MM.1S (cell line): ENCODE results near the gene AK8.

Experiments
- DNase-seq: peaks from one replicate; pipeline ENCODE4 v3.0.0-alpha.2; 2015
- H2AFZ ChIP-seq: fragments of 300-600 bp; sonication (generic); 2 replicates; pipeline ENCODE4 v1.6.0; 2016; ENCODE audit warnings: antibody characterized with exemption, low read length
- H3F3A ChIP-seq: fragments of 300-600 bp; sonication (generic); 2 replicates; pipeline ENCODE4 v1.6.1; 2016; ENCODE audit warnings: mild to moderate bottlenecking, antibody characterized with exemption, low read length, moderate library complexity, mixed read lengths; ENCODE audit not compliant: insufficient read depth
- H3K27ac ChIP-seq: fragments of 300-600 bp; sonication (generic); 2 replicates; pipeline ENCODE4 v1.5.1; 2016; ENCODE audit warnings: mild to moderate bottlenecking, low read length
- H3K27me3 ChIP-seq: fragments of 300-600 bp; sonication (generic); replicated peaks from 2 replicates; pipeline ENCODE4 v1.6.0; 2016; ENCODE audit warnings: low read length; ENCODE audit not compliant: insufficient read depth
- H3K36me3 ChIP-seq: fragments of 300-600 bp; sonication (generic); replicated peaks from 2 replicates; pipeline ENCODE4 v1.6.1; 2016; ENCODE audit warnings: mild to moderate bottlenecking, low read length, mixed read lengths; ENCODE audit not compliant: insufficient read depth
- H3K4me1 ChIP-seq: fragments of 300-600 bp; sonication (generic); 2 replicates; pipeline ENCODE4 v1.6.1; 2016; ENCODE audit warnings: low read length, mixed read lengths
- H3K4me2 ChIP-seq: fragments of 300-600 bp; sonication (generic); 2 replicates; pipeline ENCODE4 v1.6.0; 2016; ENCODE audit warnings: low read depth, low read length
- H3K4me3 ChIP-seq: fragments of 300-600 bp; sonication (generic); 2 replicates; pipeline ENCODE4 v1.5.1; 2016; ENCODE audit warnings: low read length, mixed read lengths
- H3K79me2 ChIP-seq: fragments of 300-600 bp; sonication (generic); 2 replicates; pipeline ENCODE4 v1.6.1; 2016; ENCODE audit warnings: mixed run types, low read length, mixed read lengths
- H3K9ac ChIP-seq: fragments of 300-600 bp; sonication (generic); 2 replicates; pipeline ENCODE4 v1.6.1; 2016; ENCODE audit warnings: low read length, mixed read lengths
- H3K9me2 ChIP-seq: fragments of 300-600 bp; sonication (generic); replicated peaks from 2 replicates; pipeline ENCODE4 v1.6.1; 2016; ENCODE audit warnings: mild to moderate bottlenecking, low read length, mixed read lengths; ENCODE audit not compliant: insufficient read depth
- H3K9me3 ChIP-seq: fragments of 300-600 bp; sonication (generic); replicated peaks from 2 replicates; pipeline ENCODE4 v1.6.1; 2016; ENCODE audit warnings: mild to moderate bottlenecking, low read length, mixed read lengths; ENCODE audit not compliant: insufficient read depth
- H4K20me1 ChIP-seq: fragments of 300-600 bp; sonication (generic); 2 replicates; pipeline ENCODE4 v1.6.1; 2016; ENCODE audit warnings: mild to moderate bottlenecking, low read length, moderate library complexity, mixed read lengths; ENCODE audit not compliant: insufficient read depth
- EZH2 ChIP-seq: fragments of 300-600 bp; sonication (generic); optimal IDR thresholded peaks from 2 replicates; pipeline ENCODE3; 2017; ENCODE audit warnings: low read depth, mild to moderate bottlenecking, antibody characterized with exemption, low read length, mixed read lengths
- EZH2phosphoT487 ChIP-seq: fragments of 300-600 bp; sonication (generic); IDR thresholded peaks from 2 replicates; pipeline ENCODE4 v1.6.1; 2018; ENCODE audit warnings: antibody characterized with exemption, low read length
- TF ChIP-seq, protein P1 (sequence below): fragments of 300-600 bp; sonication (generic); IDR thresholded peaks from 2 replicates; pipeline ENCODE4 v1.5.1; 2016; ENCODE audit warnings: antibody characterized with exemption, low read length, mixed read lengths

AK8 gene

DNA sequence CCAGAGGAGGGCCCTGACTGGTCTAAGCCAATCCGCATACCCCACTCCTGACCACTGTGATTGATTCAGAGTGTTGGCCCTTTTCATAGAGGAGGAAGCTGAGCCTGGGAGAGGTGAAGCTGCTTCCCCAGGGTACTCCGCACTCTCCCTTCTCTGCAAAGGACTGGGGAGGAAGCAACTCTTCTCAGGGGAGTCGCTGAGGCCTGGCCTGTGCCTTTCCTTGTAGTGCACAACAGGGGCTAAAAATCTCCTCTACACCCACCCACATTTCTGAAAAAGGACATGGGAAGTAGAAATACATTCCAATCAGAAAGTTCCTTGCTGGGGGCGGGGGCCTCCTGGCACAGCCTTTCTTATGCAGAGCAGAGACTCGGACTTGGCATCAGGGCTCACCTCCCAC is 22.2 kb downstream of the AK8 start:
- no peak overlapping the region for H3K4me2 ChIP-seq
- no peaks in the 10 kb centered on the region for H4K20me1 ChIP-seq
- no peak for TF ChIP-seq EZH2phosphoT487
- TF ChIP-seq EZH2, result no peak
- TF ChIP-seq, protein P1, sequence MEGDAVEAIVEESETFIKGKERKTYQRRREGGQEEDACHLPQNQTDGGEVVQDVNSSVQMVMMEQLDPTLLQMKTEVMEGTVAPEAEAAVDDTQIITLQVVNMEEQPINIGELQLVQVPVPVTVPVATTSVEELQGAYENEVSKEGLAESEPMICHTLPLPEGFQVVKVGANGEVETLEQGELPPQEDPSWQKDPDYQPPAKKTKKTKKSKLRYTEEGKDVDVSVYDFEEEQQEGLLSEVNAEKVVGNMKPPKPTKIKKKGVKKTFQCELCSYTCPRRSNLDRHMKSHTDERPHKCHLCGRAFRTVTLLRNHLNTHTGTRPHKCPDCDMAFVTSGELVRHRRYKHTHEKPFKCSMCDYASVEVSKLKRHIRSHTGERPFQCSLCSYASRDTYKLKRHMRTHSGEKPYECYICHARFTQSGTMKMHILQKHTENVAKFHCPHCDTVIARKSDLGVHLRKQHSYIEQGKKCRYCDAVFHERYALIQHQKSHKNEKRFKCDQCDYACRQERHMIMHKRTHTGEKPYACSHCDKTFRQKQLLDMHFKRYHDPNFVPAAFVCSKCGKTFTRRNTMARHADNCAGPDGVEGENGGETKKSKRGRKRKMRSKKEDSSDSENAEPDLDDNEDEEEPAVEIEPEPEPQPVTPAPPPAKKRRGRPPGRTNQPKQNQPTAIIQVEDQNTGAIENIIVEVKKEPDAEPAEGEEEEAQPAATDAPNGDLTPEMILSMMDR, result no peak
- H3K9me3 ChIP-seq, result no peaks in the 10 kb centered on the region
- H3K79me2 ChIP-seq, result no peaks in the 10 kb centered on the region
- H3F3A ChIP-seq, result peaks cover 3% of the 10 kb centered on the region; the same call in 1 of the 2 replicates
- H3K36me3 ChIP-seq, result no peaks in the 10 kb centered on the region
- H3K9ac ChIP-seq, result no peak overlapping the region
- H3K4me1 ChIP-seq, result peaks cover 9% of the 10 kb centered on the region
- no peak for DNase-seq
- H3K27ac ChIP-seq, result no peak overlapping the region
- H3K4me3 ChIP-seq, result no peak overlapping the region
- H3K9me2 ChIP-seq, result no peaks in the 10 kb centered on the region
- peaks cover 55% of the 10 kb centered on the region for H3K27me3 ChIP-seq
- H2AFZ ChIP-seq, result no peak overlapping the region

DNA sequence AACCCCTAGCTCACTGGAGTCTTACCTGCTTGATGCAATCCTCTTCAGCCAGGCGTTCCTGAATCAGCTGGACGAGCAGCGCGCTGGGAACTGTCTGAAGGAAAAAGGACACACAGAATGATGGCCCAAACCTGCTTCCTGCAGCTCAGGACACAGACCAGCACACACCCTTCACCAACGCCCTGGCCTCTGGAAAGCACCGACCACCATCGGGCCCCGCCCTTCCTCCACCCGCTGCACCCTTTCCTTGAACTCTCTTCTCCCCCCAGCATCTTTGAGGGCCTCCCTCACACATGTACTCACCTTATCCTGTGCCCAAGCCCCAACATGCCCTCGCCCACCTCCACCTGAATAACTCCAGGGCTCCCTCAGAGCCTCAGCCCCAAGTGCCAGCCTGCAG is 23.3 kb downstream of the AK8 start:
- no peak overlapping the region for H3K4me3 ChIP-seq

DNA sequence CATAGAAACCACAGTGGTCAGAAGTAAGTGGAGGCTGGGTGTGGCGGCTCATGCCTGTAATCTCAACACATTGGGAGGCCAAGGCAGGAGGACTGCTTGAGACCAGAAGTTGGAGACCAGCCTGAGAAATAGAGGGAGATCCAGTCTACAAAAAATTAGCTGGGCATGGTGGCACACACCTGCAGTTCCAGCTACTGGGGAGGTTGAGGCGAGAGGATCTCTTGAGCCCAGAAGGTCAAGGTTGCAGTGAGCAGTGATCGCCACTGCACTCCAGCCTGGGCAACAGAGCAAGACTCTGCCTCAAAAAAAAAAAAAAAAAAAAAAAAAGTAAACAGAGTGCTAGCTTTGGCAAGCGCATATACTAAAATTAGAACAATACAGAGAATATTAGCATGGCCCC is 24.6 kb downstream of the AK8 start:
- H3K36me3 ChIP-seq, result no peaks in the 10 kb centered on the region
- TF ChIP-seq EZH2phosphoT487 (no peak), EZH2 (no peak)
- TF ChIP-seq, protein P1, result no peak
- H2AFZ ChIP-seq, result no peak overlapping the region
- H3K9ac ChIP-seq, result no peak overlapping the region
- no peaks in the 10 kb centered on the region for H3K79me2 ChIP-seq
- H3F3A ChIP-seq, result peaks cover 7% of the 10 kb centered on the region
- peaks cover 14% of the 10 kb centered on the region for H3K4me1 ChIP-seq
- no peaks in the 10 kb centered on the region for H3K9me2 ChIP-seq
- DNase-seq, result no peak
- H3K4me3 ChIP-seq, result no peak overlapping the region
- H3K27ac ChIP-seq, result no peak overlapping the region
- H3K9me3 ChIP-seq, result no peaks in the 10 kb centered on the region
- no peak overlapping the region for H3K4me2 ChIP-seq
- peaks cover 39% of the 10 kb centered on the region for H3K27me3 ChIP-seq
- H4K20me1 ChIP-seq, result no peaks in the 10 kb centered on the region

More for the DNA sequence above, 23.3 kb downstream of the AK8 start:
- H4K20me1 ChIP-seq, result no peaks in the 10 kb centered on the region
- peaks cover 7% of the 10 kb centered on the region for H3F3A ChIP-seq
- no peaks in the 10 kb centered on the region for H3K79me2 ChIP-seq
- TF ChIP-seq, protein P1, result no peak
- TF ChIP-seq EZH2phosphoT487, result no peak
- no peak for TF ChIP-seq EZH2
- H2AFZ ChIP-seq, result no peak overlapping the region
- no peaks in the 10 kb centered on the region for H3K9me3 ChIP-seq
- DNase-seq, result no peak
- no peak overlapping the region for H3K4me2 ChIP-seq
- H3K27ac ChIP-seq, result no peak overlapping the region
- H3K4me1 ChIP-seq, result peaks cover 10% of the 10 kb centered on the region
- no peak overlapping the region for H3K9ac ChIP-seq
- H3K9me2 ChIP-seq, result no peaks in the 10 kb centered on the region
- H3K36me3 ChIP-seq, result no peaks in the 10 kb centered on the region
- H3K27me3 ChIP-seq, result peaks cover 46% of the 10 kb centered on the region
